K562 (cell line): ENCODE results near the gene KDM5A. TPM values are rescaled to one million over a fixed set of nuclear protein-coding genes. Genes with fewer than 3 reads are reported as not detected.

Experiments used
- ATAC-seq: fragments of 200-7000 bp; cut with Tn5 transposase; 3 replicates; pipeline ENCODE4 v1.9.1; 2020; ENCODE audit warnings: moderate library complexity
- BruUV-seq: library from RNA; stranded (reverse); fragments of 400-500 nt; replicated peaks from 2 replicates; lab custom pipeline; 2021; lab: Mats Ljungman, UMichigan
- CTCF ChIA-PET: fragments of 300-600 bp; formaldehyde crosslinking; extraction: SDS; loops from one replicate; lab custom pipeline; 2021; ENCODE audit warnings: low intra/inter-chr PET ratio; lab: Yijun Ruan, JAX
- POLR2A ChIA-PET: fragments of 300-600, 350-650 bp; sonication (Branson Sonifier 250); formaldehyde crosslinking; extraction: SDS; loops from one replicate; lab custom pipeline; 2021; ENCODE audit warnings: antibody characterized with exemption, inconsistent platforms; lab: Yijun Ruan, JAX
- DNase-seq, 4 experiments: peaks; one replicate each; pipeline versions ENCODE4 v3.0.0 to v3.0.0-alpha.2; 2011 to 2018; ENCODE audit warnings: low spot score in 3 of 4, mixed read lengths in 3 of 4; ENCODE audit errors: extremely low read depth in 1 of 4
- FAIRE-seq: peaks from 2 replicates; lab custom pipeline; 2011; peaks lifted over from hg19 to GRCh38; lab: Jason Lieb, UNC
- H2AFZ ChIP-seq: 2 replicates; pipeline ENCODE4 v1.6.0; 2011; ENCODE audit warnings: low read depth, low read length, control low read depth, inconsistent platforms
- H3K27ac ChIP-seq: fragments of 200-600 bp; 3 replicates; pipeline ENCODE4 v1.8.0; 2011; ENCODE audit warnings: low read depth, mild to moderate bottlenecking, control low read depth, inconsistent platforms, low read length, moderate library complexity, mixed read lengths; ENCODE audit errors: extremely low read depth
- H3K27me3 ChIP-seq, 2 experiments: fragments of 300-600 bp in 1 of 2; 2 replicates in 1 of 2; 3 replicates in 1 of 2; pipeline versions ENCODE4 v1.6.0 to v1.8.0; 2011; ENCODE audit warnings: inconsistent platforms in 2 of 2, low read length in 2 of 2, mild to moderate bottlenecking in 1 of 2, mixed read lengths in 1 of 2, moderate library complexity in 1 of 2; ENCODE audit not compliant: control insufficient read depth in 2 of 2, insufficient read depth in 2 of 2
- H3K36me3 ChIP-seq: fragments of 300-600 bp; 3 replicates; pipeline ENCODE4 v1.8.0; 2011; ENCODE audit warnings: mild to moderate bottlenecking, low read length, inconsistent platforms; ENCODE audit not compliant: control insufficient read depth, insufficient read depth
- H3K4me1 ChIP-seq, 2 experiments: fragments of 200-600 bp in 1 of 2; replicated peaks in 1 of 2; 2 replicates in 1 of 2; 3 replicates in 1 of 2; pipeline versions ENCODE4 v1.5.1 to v1.8.0; 2011; ENCODE audit warnings: inconsistent platforms in 2 of 2, low read length in 2 of 2, mild to moderate bottlenecking in 1 of 2, mixed read lengths in 1 of 2, moderate library complexity in 1 of 2; ENCODE audit not compliant: control insufficient read depth in 2 of 2, insufficient read depth in 2 of 2
- H3K4me2 ChIP-seq: 2 replicates; pipeline ENCODE4 v1.6.1; 2011; ENCODE audit warnings: low read length, control low read depth, inconsistent platforms, mixed read lengths; ENCODE audit not compliant: insufficient read depth
- H3K4me3 ChIP-seq: fragments of 200-600 bp; sonication (generic), shearing (Covaris generic); 2 replicates; pipeline ENCODE4 v1.5.1; 2016; ENCODE audit warnings: control low read depth, inconsistent platforms
- H3K79me2 ChIP-seq: fragments of 200-600 bp; 3 replicates; pipeline ENCODE4 v1.8.0; 2011; ENCODE audit warnings: low read length, inconsistent platforms; ENCODE audit not compliant: control insufficient read depth, insufficient read depth
- H3K9ac ChIP-seq, 2 experiments: 2 replicates each; pipeline versions ENCODE4 v1.6.0 to v1.6.1; 2011; ENCODE audit warnings: low read depth in 2 of 2, low read length in 2 of 2, control low read depth in 1 of 2, inconsistent platforms in 1 of 2, mild to moderate bottlenecking in 1 of 2, mixed read lengths in 1 of 2; ENCODE audit not compliant: insufficient read depth in 1 of 2
- H3K9me1 ChIP-seq: one replicate; pipeline ENCODE4 v1.6.0; 2011; ENCODE audit warnings: inconsistent platforms, mild to moderate bottlenecking, low read length, moderate library complexity; ENCODE audit not compliant: control insufficient read depth, insufficient read depth
- H3K9me3 ChIP-seq: replicated peaks from 2 replicates; pipeline ENCODE4 v1.5.1; 2011; ENCODE audit warnings: low read depth, low read length, inconsistent platforms; ENCODE audit not compliant: control insufficient read depth, insufficient read depth
- H4K20me1 ChIP-seq: replicated peaks from 2 replicates; pipeline ENCODE4 v1.6.1; 2011; ENCODE audit warnings: low read length, inconsistent platforms, mixed read lengths; ENCODE audit not compliant: control insufficient read depth, insufficient read depth
- CEBPB ChIP-seq: fragments of 450-650 bp; IDR thresholded peaks from 2 replicates; pipeline ENCODE4 v1.6.1; 2016; ENCODE audit warnings: missing genetic modification characterization, missing compliant biosample characterization
- CEBPG ChIP-seq, 3 experiments: fragments of 200-800 bp in 1 of 3; sonication (Bioruptor generic) in 1 of 3; sonication (generic) in 1 of 3; formaldehyde crosslinking in 1 of 3; IDR thresholded peaks in 2 of 3; conservative IDR thresholded peaks in 1 of 3; 2 replicates each; pipeline versions ENCODE4 v1.6.1 to v1.8.0; 2016 to 2022; ENCODE audit warnings: missing compliant biosample characterization in 2 of 3, missing genetic modification characterization in 2 of 3, mild to moderate bottlenecking in 1 of 3, missing genetic modification reagents in 1 of 3
- CHCHD3 ChIP-seq: fragments of 250-450 bp; sonication (Bioruptor Pico); IDR thresholded peaks from 2 replicates; pipeline ENCODE4 v2.1.2; 2022; ENCODE audit warnings: mild to moderate bottlenecking
- COPS2 ChIP-seq: fragments of 450-650 bp; conservative IDR thresholded peaks from 2 replicates; pipeline ENCODE4 v1.6.1; 2016; ENCODE audit warnings: mild to moderate bottlenecking, moderate library complexity
- DACH1 ChIP-seq: fragments of 450-650 bp; IDR thresholded peaks from 2 replicates; pipeline ENCODE4 v1.6.1; 2018; ENCODE audit not compliant: partially characterized antibody
- DMBX1 ChIP-seq: fragments of 250-450 bp; sonication (Bioruptor Pico); IDR thresholded peaks from 2 replicates; pipeline ENCODE4 v1.8.0; 2022; ENCODE audit warnings: inconsistent platforms, mild to moderate bottlenecking, moderate library complexity, borderline replicate concordance
- FIP1L1 ChIP-seq: fragments of 200-400 bp; formaldehyde crosslinking; IDR thresholded peaks from 2 replicates; pipeline ENCODE4 v1.6.1; 2018; ENCODE audit warnings: mild to moderate bottlenecking, low read depth, low read length; ENCODE audit not compliant: poor library complexity, severe bottlenecking
- FOXM1 ChIP-seq, 2 experiments: fragments of 450-650 bp in 1 of 2; sonication (generic) in 1 of 2; formaldehyde crosslinking in 1 of 2; IDR thresholded peaks; 2 replicates each; pipeline versions ENCODE4 v1.6.1 to v1.9.0; 2017 to 2022; ENCODE audit warnings: low read depth in 2 of 2, mild to moderate bottlenecking in 2 of 2, missing genetic modification reagents in 1 of 2, moderate library complexity in 1 of 2
- HSF4 ChIP-seq: fragments of 250-450 bp; sonication (Bioruptor Pico); IDR thresholded peaks from 2 replicates; pipeline ENCODE4 v2.1.2; 2022; ENCODE audit warnings: mild to moderate bottlenecking, moderate library complexity, borderline replicate concordance
- KAT7 ChIP-seq: sonication (generic); formaldehyde crosslinking; IDR thresholded peaks from 2 replicates; pipeline ENCODE4 v1.8.0; 2022; ENCODE audit warnings: missing genetic modification reagents, mild to moderate bottlenecking, borderline replicate concordance
- MXI1 ChIP-seq: IDR thresholded peaks from 2 replicates; pipeline ENCODE4 v1.6.1; 2011; ENCODE audit warnings: low read depth, mild to moderate bottlenecking, improper control_type of control experiment, low read length
- NELFE ChIP-seq: IDR thresholded peaks from 2 replicates; pipeline ENCODE4 v1.6.1; 2011; ENCODE audit warnings: mild to moderate bottlenecking; ENCODE audit not compliant: insufficient read depth, insufficient read length
- PHB2 ChIP-seq: fragments of 450-650 bp; IDR thresholded peaks from 2 replicates; pipeline ENCODE4 v1.6.1; 2017; ENCODE audit warnings: low read depth
- POLR3A ChIP-seq: IDR thresholded peaks from 2 replicates; pipeline ENCODE4 v1.6.1; 2011; ENCODE audit warnings: borderline replicate concordance, mild to moderate bottlenecking, moderate library complexity; ENCODE audit not compliant: insufficient read length, insufficient read depth; ENCODE audit errors: extremely low read depth
- RAD21 ChIP-seq, 2 experiments: fragments of 250-450 bp in 1 of 2; fragments of 450-650 bp in 1 of 2; sonication (Bioruptor Pico) in 1 of 2; formaldehyde crosslinking in 1 of 2; IDR thresholded peaks in 1 of 2; conservative IDR thresholded peaks in 1 of 2; 2 replicates each; pipeline versions ENCODE4 v1.4.0 to v1.8.0; 2020 to 2022; ENCODE audit warnings: mild to moderate bottlenecking in 2 of 2, moderate library complexity in 1 of 2
- RUNX1 ChIP-seq: sonication (generic); IDR thresholded peaks from 2 replicates; pipeline ENCODE4 v1.6.1; 2016; ENCODE audit warnings: antibody characterized with exemption, low read depth
- SAFB ChIP-seq: fragments of 200-400 bp; formaldehyde crosslinking; IDR thresholded peaks from 2 replicates; pipeline ENCODE4 v1.6.1; 2017; ENCODE audit warnings: low read depth, low read length, borderline replicate concordance
- SRSF1 ChIP-seq: fragments of 200-400 bp; formaldehyde crosslinking; IDR thresholded peaks from 2 replicates; pipeline ENCODE4 v1.6.1; 2017; ENCODE audit warnings: mild to moderate bottlenecking, low read depth, low read length, moderate library complexity
- ZFP1 ChIP-seq: fragments of 450-650 bp; formaldehyde crosslinking; IDR thresholded peaks from 2 replicates; pipeline ENCODE4 v1.4.0; 2020; ENCODE audit warnings: mild to moderate bottlenecking, mixed read lengths
- ZNF24 ChIP-seq: fragments of 450-650 bp; IDR thresholded peaks from 2 replicates; pipeline ENCODE4 v1.6.1; 2016
- ZNF431 ChIP-seq: sonication (generic); formaldehyde crosslinking; IDR thresholded peaks from 2 replicates; pipeline ENCODE4 v1.8.0; 2022; ENCODE audit warnings: mild to moderate bottlenecking, missing genetic modification reagents
- WGBS: fragments of 100-300 bp; shearing (Covaris generic); methylation state at CpG from one replicate; pipeline ENCODE4 v1.1.6; 2016; ENCODE audit warnings: low coverage, mixed read lengths; ENCODE audit not compliant: insufficient coverage; ENCODE audit errors: missing lambda C conversion rate; 5-methylcytosine and 5-hydroxymethylcytosine counted together
- in situ Hi-C: fragments of 300-500 bp; cut with MboI; formaldehyde crosslinking; loops from 4 replicates; pipeline ENCODE4 v1.15.0; 2018; ENCODE audit warnings: inconsistent platforms, mixed read lengths
- intact Hi-C: fragments of 100-400 bp; cut with micrococcal nuclease; formaldehyde crosslinking; loops from 2 replicates; pipeline ENCODE4 v1.14.2; 2022
- polyA plus RNA-seq, 8 experiments: library from polyadenylated mRNA; depleted of rRNA in 4 of 8; stranded (reverse) in 5 of 8; unstranded in 3 of 8; fragments of >200 nt; fragmentation: Nextera tagmentation in 2 of 8; fragmentation: Illumina TruSeq in 1 of 8; extraction: Ambion mirVana in 2 of 8; extraction: Trizol in 1 of 8; gene quantifications; 2 replicates each; pipeline versions ENCODE4 v1.2.1 to v1.2.3, GENCODE V29; 2011 to 2014; ENCODE audit warnings: inconsistent platforms in 1 of 8, missing spikeins in 1 of 8
- total RNA-seq, 7 experiments: library from RNA; depleted of rRNA in 6 of 7; stranded (reverse); fragments of >200 nt in 6 of 7; fragmentation: Illumina TruSeq in 2 of 7; extraction: Trizol in 2 of 7; gene quantifications; 2 replicates each; pipeline versions ENCODE4 v1.2.1 to v1.2.3, GENCODE V29; 2011 to 2021; ENCODE audit warnings: low replicate concordance in 1 of 7

KDM5A gene
- total and polyA plus RNA-seq, 9 of the 15 experiments (the other 6 are each of a cell fraction or from before 2014, with no cell fraction given): 5.5 to 35.1 (median 13.1) TPM

GRCh38 chr12:321606-322326, 67.4 kb downstream of the KDM5A start (continued):
- TF ChIP-seq CEBPB (tag) (peak; percentile 61), CEBPG (CRISPR knock-in tag; IDR thresholded peaks at IDR 0.05) (no peak), CEBPG (tag; conservative IDR thresholded peaks at IDR 0.05 in 1 of 2, IDR thresholded peaks at IDR 0.05 in 1 of 2) (peak; percentile 43 to 58), RAD21 (CRISPR knock-in tag; conservative IDR thresholded peaks at IDR 0.05 in 1 of 2, IDR thresholded peaks at IDR 0.05 in 1 of 2) (peak in 1 of 2 experiments; percentile 26; a peak in 1 of 4 replicates), POLR3A (no peak), PHB2 (no peak)

- H3K27ac ChIP-seq: no peak overlapping the region
- H3K9me1 ChIP-seq: no peaks in the 10 kb centered on the region
- no peaks in the 10 kb centered on the region for H3K9me3 ChIP-seq
- no peaks in the 10 kb centered on the region for H3K27me3 ChIP-seq
- no peak for ATAC-seq
- no peaks in the 10 kb centered on the region for H3K4me1 ChIP-seq
- H3K4me2 ChIP-seq: no peak overlapping the region
- peaks cover 73% of the 10 kb centered on the region; the same call in 2 of the 3 replicates for H3K36me3 ChIP-seq
- intact Hi-C loops (no loop called here), in situ Hi-C loops (no loop called here)
- no peak overlapping the region for H2AFZ ChIP-seq
- DNase-seq: no peak
- 82% methylated on average over 9 of the region's 9 CpGs for WGBS
- ChIA-PET POLR2A (interaction anchor here (1.6 kb wide), 1 partner anchor 9 kb away, joined by 5 read pairs; no protein-coding TSS in a partner anchor), CTCF (no interaction called here)
- H4K20me1 ChIP-seq: no peaks in the 10 kb centered on the region
- no TSS peak for BruUV-seq
- H3K79me2 ChIP-seq: no peaks in the 10 kb centered on the region
- no peak overlapping the region for H3K9ac ChIP-seq
- TF ChIP-seq FOXM1 (IDR thresholded peaks at IDR 0.05; ENCODE audit: low read depth) (no peak), FOXM1 (CRISPR knock-in tag; IDR thresholded peaks at IDR 0.05; ENCODE audit: low read depth) (no peak), DMBX1 (CRISPR knock-in tag) (no peak), MXI1 (no peak), CHCHD3 (CRISPR knock-in tag) (no peak), SAFB (no peak), ZNF431 (no peak), DACH1 (no peak), SRSF1 (no peak), RUNX1 (no peak), FIP1L1 (no peak), COPS2 (no peak), NELFE (no peak), HSF4 (no peak), KAT7 (CRISPR knock-in tag) (no peak), ZNF24 (no peak), ZFP1 (CRISPR knock-in tag) (no peak)
- no peak for FAIRE-seq
- H3K4me3 ChIP-seq: no peak overlapping the region
Measured at GRCh38 chr12:318759-319515, 70.2 kb downstream of the KDM5A start.
